WTC11 (cell line): ENCODE data around the gene PBRM1. TPM values are rescaled to one million over a fixed set of nuclear protein-coding genes. Genes with fewer than 3 reads are reported as not detected.

ENCODE experiments used
- ATAC-seq: fragments of 200-7000 bp; cut with Tn5 transposase; 2 replicates; pipeline ENCODE4 v1.10.0; 2021; ENCODE audit warnings: mild to moderate bottlenecking, moderate library complexity
- CTCF ChIA-PET: fragments of 300-600 bp; sonication (Branson Sonifier 250); formaldehyde crosslinking; loops from one replicate; lab custom pipeline; 2021; ENCODE audit warnings: antibody characterized with exemption; lab: Charles Lee
- POLR2A ChIA-PET: fragments of 350-600 bp; sonication (Branson Sonifier 250); formaldehyde crosslinking; loops from one replicate; lab custom pipeline; 2021; ENCODE audit warnings: antibody characterized with exemption; lab: Charles Lee
- DNase-seq: peaks from one replicate; pipeline ENCODE4 v3.0.0; 2021; ENCODE audit warnings: low spot score
- H3K27ac Mint-ChIP-seq: 2 replicates; pipeline ENCODE4 v1.8.0; 2021; ENCODE audit warnings: mixed read lengths
- H3K27me3 Mint-ChIP-seq: 2 replicates; pipeline ENCODE4 v1.8.0; 2021; ENCODE audit warnings: low read depth, mild to moderate bottlenecking, moderate library complexity, mixed read lengths
- H3K36me3 Mint-ChIP-seq: 2 replicates; pipeline ENCODE4 v1.8.0; 2021; ENCODE audit warnings: mixed read lengths
- H3K4me1 Mint-ChIP-seq: 2 replicates; pipeline ENCODE4 v1.8.0; 2022; ENCODE audit warnings: mixed read lengths
- H3K4me3 Mint-ChIP-seq: 2 replicates; pipeline ENCODE4 v1.8.0; 2021; ENCODE audit warnings: mild to moderate bottlenecking, moderate library complexity, mixed read lengths
- H3K9me3 Mint-ChIP-seq: 2 replicates; pipeline ENCODE4 v1.8.0; 2021; ENCODE audit warnings: mixed read lengths
- AFF4 ChIP-seq: sonication (generic); formaldehyde crosslinking; IDR thresholded peaks from 2 replicates; pipeline ENCODE4 v1.8.1; 2023; ENCODE audit warnings: mild to moderate bottlenecking, missing genetic modification reagents, borderline replicate concordance
- ARID4B ChIP-seq: sonication (generic); formaldehyde crosslinking; IDR thresholded peaks from 2 replicates; pipeline ENCODE4 v1.8.0; 2023; ENCODE audit warnings: missing genetic modification reagents, mild to moderate bottlenecking, borderline replicate concordance
- ATF1 ChIP-seq: sonication (generic); formaldehyde crosslinking; IDR thresholded peaks from 2 replicates; pipeline ENCODE4 v1.8.1; 2023; ENCODE audit warnings: mild to moderate bottlenecking, moderate library complexity, missing genetic modification reagents
- CBFB ChIP-seq: sonication (generic); formaldehyde crosslinking; IDR thresholded peaks from 2 replicates; pipeline ENCODE4 v1.8.1; 2022; ENCODE audit warnings: mild to moderate bottlenecking, low read depth, missing genetic modification reagents
- E2F4 ChIP-seq: sonication (generic); formaldehyde crosslinking; IDR thresholded peaks from 2 replicates; pipeline ENCODE4 v1.8.1; 2022; ENCODE audit warnings: low read depth, mild to moderate bottlenecking, moderate library complexity, missing genetic modification reagents, borderline replicate concordance
- ELF4 ChIP-seq: sonication (generic); formaldehyde crosslinking; IDR thresholded peaks from 2 replicates; pipeline ENCODE4 v1.8.1; 2022; ENCODE audit warnings: low read depth, mild to moderate bottlenecking, moderate library complexity, missing genetic modification reagents
- IRF1 ChIP-seq: sonication (generic); formaldehyde crosslinking; IDR thresholded peaks from 2 replicates; pipeline ENCODE4 v1.8.0; 2023; ENCODE audit warnings: missing genetic modification reagents
- SOX15 ChIP-seq: fragments of 250-450 bp; sonication (Bioruptor Pico); IDR thresholded peaks from 2 replicates; pipeline ENCODE4 v1.9.0; 2021; ENCODE audit warnings: mild to moderate bottlenecking
- TEAD4 ChIP-seq: sonication (generic); formaldehyde crosslinking; IDR thresholded peaks from 2 replicates; pipeline ENCODE4 v1.8.0; 2022; ENCODE audit warnings: mild to moderate bottlenecking, missing genetic modification reagents
- TP53 ChIP-seq: sonication (generic); formaldehyde crosslinking; IDR thresholded peaks from 2 replicates; pipeline ENCODE4 v1.8.1; 2023; ENCODE audit warnings: mild to moderate bottlenecking, missing genetic modification reagents
- ZNF671 ChIP-seq: fragments of 250-450 bp; sonication (Bioruptor Pico); IDR thresholded peaks from 2 replicates; pipeline ENCODE4 v1.8.0; 2021; ENCODE audit warnings: mild to moderate bottlenecking
- total RNA-seq: library from RNA; stranded (reverse); gene quantifications from 3 replicates; pipeline ENCODE4 v1.2.3, GENCODE V29; 2021
- TF ChIP-seq, protein P1 (sequence below): fragments of 250-450 bp; sonication (Bioruptor Pico); IDR thresholded peaks from 2 replicates; pipeline ENCODE4 v1.9.0; 2021; ENCODE audit warnings: mild to moderate bottlenecking

PBRM1 gene
- total RNA-seq, 1 experiment from 2014 or later = 48.8 TPM

DNA sequence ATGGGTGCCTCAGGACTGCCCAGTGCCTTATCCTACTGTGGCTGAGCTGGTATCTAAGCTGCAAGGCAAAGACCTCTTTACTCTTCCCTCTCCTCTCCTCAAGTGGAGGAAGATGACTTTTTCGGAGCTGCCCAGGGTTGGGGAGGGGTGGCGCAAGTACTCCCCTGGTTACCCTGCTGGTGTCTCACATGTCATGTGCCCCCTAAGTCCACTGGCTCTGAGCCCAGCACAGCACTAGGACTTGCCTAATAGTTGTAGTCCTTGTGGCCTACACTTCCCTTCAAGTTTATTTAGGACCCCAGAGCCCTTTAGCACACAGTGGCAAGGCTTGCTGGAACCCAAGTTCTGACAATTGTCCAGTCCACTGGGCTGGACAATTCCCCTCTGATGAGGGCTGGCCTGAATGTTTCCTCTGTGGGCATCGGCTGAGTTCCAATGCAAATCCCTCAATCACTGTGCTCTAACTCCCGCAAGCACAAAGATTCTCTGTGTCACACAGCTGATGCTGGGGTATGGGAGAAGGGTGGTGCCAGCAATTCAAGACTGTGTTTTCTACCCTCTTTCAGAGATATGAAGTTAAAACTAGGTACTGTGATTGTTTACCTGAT, 89.0 kb downstream of the PBRM1 start (continued):
- no peak for TF ChIP-seq ARID4B (CRISPR knock-in tag)
- TF ChIP-seq, all 79 proteins: peak for 0

DNA sequence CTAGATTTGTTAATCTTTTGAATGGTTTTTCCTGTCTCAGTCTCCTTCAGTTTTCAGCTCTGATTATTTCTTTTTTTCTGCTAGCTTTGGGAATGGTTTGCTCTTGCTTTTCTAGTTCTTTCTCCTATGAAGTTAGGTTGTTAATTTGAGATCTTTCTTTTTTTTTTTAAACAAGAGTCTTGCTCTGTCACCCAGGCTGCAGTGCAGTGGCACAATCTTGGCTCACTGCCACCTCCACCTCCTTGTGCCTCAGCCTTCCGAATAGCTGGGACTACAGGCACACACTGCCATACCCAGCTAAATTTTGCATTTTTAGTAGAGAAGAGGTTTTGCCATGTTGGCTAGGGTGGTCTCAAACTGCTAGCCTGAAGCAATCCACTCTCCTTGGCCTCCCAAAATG, 92.6 kb downstream of the PBRM1 start:
- no peaks in the 10 kb centered on the region for H3K4me1 Mint-ChIP-seq
- DNase-seq = no peak
- POLR2A ChIA-PET = no interaction called here
- no peaks in the 10 kb centered on the region for H3K27me3 Mint-ChIP-seq
- no peak for ATAC-seq
- 0 out of 2 replicates have a peak overlapping the region, but pooled peaks have one; percentile 67 for H3K27ac Mint-ChIP-seq
- no peak for TF ChIP-seq ZNF671
- CTCF ChIA-PET = interaction anchor here (1.2 kb wide), 1 partner anchor 9 kb away, joined by 3 read pairs; no protein-coding TSS in a partner anchor
- no peaks in the 10 kb centered on the region for H3K9me3 Mint-ChIP-seq
- no peak overlapping the region for H3K4me3 Mint-ChIP-seq
- H3K36me3 Mint-ChIP-seq = peaks cover 11% of the 10 kb centered on the region

DNA sequence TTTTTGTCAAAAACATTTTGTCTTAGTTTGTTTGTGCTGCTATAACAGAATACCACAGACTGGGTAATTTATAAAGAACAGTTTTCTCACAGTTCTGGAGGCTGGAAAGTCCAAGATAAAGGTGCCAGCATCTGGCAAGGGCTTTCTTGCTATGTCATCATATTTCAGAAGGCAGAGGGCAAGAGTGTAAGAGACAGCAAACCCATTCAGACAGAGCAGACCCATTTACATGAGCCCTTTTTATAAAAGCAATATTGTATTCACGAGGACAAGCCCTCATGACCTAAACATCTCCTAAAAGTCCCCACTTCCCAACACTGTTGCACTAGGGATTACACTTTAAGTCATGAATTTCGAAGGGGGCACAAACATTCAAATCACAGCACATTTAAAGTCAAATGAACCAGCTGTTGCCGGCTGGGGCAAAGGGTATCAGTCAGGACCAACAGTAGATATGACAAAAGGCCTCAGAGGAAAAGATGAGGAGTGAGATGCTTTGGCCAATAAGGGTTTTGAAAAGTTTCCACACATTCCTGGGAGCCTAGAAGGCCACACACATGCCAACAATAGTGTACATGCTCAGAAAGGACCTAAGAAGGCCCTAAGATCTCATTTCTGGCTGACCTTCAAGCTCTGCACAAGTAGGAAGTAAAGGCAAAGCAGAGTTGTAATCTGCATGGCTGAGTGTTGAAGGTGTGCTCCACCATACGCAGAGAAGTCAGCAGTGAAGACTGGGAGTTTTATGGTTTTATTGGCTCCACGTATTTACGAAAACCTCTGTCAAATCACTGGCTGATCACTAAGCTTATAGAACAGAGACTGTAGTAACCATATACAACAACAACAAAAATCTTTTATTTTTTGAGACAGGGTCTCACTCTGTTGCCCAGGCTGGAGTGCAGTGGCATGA, 111.4 kb downstream of the PBRM1 start:
- Mint-ChIP-seq H3K9me3 (no peaks in the 10 kb centered on the region), H3K36me3 (peaks cover 19% of the 10 kb centered on the region), H3K27ac (0 out of 2 replicates have a peak overlapping the region, but pooled peaks have one; percentile 27), H3K27me3 (no peaks in the 10 kb centered on the region), H3K4me1 (no peaks in the 10 kb centered on the region), H3K4me3 (no peak overlapping the region)
- ChIA-PET CTCF (interaction anchor here (0.8 kb wide), 1 partner anchor 246 kb away, joined by 3 read pairs; no protein-coding TSS in a partner anchor), POLR2A (no interaction called here)
- DNase-seq = no peak
- ATAC-seq = no peak
- TF ChIP-seq, protein P1, sequence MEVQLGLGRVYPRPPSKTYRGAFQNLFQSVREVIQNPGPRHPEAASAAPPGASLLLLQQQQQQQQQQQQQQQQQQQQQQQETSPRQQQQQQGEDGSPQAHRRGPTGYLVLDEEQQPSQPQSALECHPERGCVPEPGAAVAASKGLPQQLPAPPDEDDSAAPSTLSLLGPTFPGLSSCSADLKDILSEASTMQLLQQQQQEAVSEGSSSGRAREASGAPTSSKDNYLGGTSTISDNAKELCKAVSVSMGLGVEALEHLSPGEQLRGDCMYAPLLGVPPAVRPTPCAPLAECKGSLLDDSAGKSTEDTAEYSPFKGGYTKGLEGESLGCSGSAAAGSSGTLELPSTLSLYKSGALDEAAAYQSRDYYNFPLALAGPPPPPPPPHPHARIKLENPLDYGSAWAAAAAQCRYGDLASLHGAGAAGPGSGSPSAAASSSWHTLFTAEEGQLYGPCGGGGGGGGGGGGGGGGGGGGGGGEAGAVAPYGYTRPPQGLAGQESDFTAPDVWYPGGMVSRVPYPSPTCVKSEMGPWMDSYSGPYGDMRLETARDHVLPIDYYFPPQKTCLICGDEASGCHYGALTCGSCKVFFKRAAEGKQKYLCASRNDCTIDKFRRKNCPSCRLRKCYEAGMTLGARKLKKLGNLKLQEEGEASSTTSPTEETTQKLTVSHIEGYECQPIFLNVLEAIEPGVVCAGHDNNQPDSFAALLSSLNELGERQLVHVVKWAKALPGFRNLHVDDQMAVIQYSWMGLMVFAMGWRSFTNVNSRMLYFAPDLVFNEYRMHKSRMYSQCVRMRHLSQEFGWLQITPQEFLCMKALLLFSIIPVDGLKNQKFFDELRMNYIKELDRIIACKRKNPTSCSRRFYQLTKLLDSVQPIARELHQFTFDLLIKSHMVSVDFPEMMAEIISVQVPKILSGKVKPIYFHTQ (CRISPR knock-in tag) = no peak
- TF ChIP-seq IRF1 (CRISPR knock-in tag) (no peak), ATF1 (CRISPR knock-in tag) (no peak), AFF4 (CRISPR knock-in tag) (no peak), E2F4 (CRISPR knock-in tag) (no peak), TP53 (CRISPR knock-in tag) (no peak), ELF4 (CRISPR knock-in tag) (no peak), SOX15 (CRISPR knock-in tag) (no peak), CBFB (CRISPR knock-in tag) (no peak), TEAD4 (CRISPR knock-in tag) (no peak)
